PFSK-1 (cell line): Measurements from ENCODE around the gene PSKH1.

ENCODE experiments used
- FOXP2 ChIP-seq: optimal IDR thresholded peaks from 2 replicates; pipeline ENCODE3; 2011; ENCODE audit warnings: borderline replicate concordance, control low read depth, inconsistent platforms; ENCODE audit not compliant: insufficient read depth; ENCODE audit errors: extremely low read length, extremely low read depth
- POLR2AphosphoS5 ChIP-seq: IDR thresholded peaks from 2 replicates; pipeline ENCODE4 v1.6.1; 2012; ENCODE audit warnings: low read depth, mild to moderate bottlenecking, control low read depth, low read length, moderate library complexity
- SIN3A ChIP-seq: IDR thresholded peaks from 2 replicates; pipeline ENCODE4 v1.6.1; 2012; ENCODE audit warnings: mild to moderate bottlenecking, low read length, moderate library complexity, borderline replicate concordance; ENCODE audit not compliant: insufficient read depth
- TAF1 ChIP-seq: IDR thresholded peaks from 2 replicates; pipeline ENCODE4 v1.6.1; 2012; ENCODE audit warnings: low read length, control low read depth, borderline replicate concordance; ENCODE audit not compliant: insufficient read depth
- TF ChIP-seq, protein P1 (sequence below), 2 experiments: IDR thresholded peaks; 2 replicates each; pipeline versions ENCODE4 v1.6.1 to v1.8.0; 2011 to 2012; ENCODE audit warnings: low read depth in 2 of 2, low read length in 2 of 2, control low read depth in 1 of 2, inconsistent platforms in 1 of 2, mild to moderate bottlenecking in 1 of 2, moderate library complexity in 1 of 2; ENCODE audit not compliant: insufficient read depth in 1 of 2

PSKH1 gene

DNA sequence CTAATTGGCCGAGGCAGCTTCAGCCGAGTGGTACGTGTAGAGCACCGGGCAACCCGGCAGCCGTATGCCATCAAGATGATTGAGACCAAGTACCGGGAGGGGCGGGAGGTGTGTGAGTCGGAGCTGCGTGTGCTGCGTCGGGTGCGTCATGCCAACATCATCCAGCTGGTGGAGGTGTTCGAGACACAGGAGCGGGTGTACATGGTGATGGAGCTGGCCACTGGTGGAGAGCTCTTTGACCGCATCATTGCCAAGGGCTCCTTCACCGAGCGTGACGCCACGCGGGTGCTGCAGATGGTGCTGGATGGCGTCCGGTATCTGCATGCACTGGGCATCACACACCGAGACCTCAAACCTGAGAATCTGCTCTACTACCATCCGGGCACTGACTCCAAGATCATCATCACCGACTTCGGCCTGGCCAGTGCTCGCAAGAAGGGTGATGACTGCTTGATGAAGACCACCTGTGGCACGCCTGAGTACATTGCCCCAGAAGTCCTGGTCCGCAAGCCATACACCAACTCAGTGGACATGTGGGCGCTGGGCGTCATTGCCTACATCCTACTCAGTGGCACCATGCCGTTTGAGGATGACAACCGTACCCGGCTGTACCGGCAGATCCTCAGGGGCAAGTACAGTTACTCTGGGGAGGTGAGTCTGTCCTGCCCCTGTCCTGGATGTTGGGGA lies 16.1 kb downstream of the PSKH1 start:
- TF ChIP-seq, protein P1, sequence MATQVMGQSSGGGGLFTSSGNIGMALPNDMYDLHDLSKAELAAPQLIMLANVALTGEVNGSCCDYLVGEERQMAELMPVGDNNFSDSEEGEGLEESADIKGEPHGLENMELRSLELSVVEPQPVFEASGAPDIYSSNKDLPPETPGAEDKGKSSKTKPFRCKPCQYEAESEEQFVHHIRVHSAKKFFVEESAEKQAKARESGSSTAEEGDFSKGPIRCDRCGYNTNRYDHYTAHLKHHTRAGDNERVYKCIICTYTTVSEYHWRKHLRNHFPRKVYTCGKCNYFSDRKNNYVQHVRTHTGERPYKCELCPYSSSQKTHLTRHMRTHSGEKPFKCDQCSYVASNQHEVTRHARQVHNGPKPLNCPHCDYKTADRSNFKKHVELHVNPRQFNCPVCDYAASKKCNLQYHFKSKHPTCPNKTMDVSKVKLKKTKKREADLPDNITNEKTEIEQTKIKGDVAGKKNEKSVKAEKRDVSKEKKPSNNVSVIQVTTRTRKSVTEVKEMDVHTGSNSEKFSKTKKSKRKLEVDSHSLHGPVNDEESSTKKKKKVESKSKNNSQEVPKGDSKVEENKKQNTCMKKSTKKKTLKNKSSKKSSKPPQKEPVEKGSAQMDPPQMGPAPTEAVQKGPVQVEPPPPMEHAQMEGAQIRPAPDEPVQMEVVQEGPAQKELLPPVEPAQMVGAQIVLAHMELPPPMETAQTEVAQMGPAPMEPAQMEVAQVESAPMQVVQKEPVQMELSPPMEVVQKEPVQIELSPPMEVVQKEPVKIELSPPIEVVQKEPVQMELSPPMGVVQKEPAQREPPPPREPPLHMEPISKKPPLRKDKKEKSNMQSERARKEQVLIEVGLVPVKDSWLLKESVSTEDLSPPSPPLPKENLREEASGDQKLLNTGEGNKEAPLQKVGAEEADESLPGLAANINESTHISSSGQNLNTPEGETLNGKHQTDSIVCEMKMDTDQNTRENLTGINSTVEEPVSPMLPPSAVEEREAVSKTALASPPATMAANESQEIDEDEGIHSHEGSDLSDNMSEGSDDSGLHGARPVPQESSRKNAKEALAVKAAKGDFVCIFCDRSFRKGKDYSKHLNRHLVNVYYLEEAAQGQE (IDR thresholded peaks at IDR 0.05; ENCODE audit: insufficient read depth in 1 of 2, low read depth in 2 of 2, low read length in 2 of 2), result no peak
- no peak for TF ChIP-seq POLR2AphosphoS5
- no peak for TF ChIP-seq TAF1
- no peak for TF ChIP-seq FOXP2
- TF ChIP-seq SIN3A, result no peak

DNA sequence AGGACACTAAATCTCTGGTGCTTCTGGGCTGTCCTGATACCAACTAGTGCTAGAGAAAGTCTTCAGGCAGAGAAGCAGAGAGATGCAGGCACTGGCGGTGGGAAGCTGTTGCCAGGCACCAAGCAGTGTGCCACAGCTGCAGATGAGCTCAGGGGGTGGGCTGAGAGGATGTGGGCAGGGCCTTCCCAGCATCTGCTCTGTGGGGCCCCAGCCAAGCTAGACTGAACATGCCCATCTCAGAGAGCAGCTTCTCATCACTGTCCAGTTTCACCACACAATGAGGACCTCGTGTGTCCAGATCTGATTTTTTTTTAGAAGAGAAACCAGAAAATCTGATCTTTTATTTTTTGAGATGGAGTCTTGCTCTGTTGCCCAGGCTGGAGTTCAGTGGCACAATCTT lies 17.1 kb downstream of the PSKH1 start:
- TF ChIP-seq TAF1, result no peak
- TF ChIP-seq, protein P1 (IDR thresholded peaks at IDR 0.05; ENCODE audit: insufficient read depth in 1 of 2, low read depth in 2 of 2, low read length in 2 of 2), result no peak
- no peak for TF ChIP-seq POLR2AphosphoS5
- no peak for TF ChIP-seq SIN3A
- TF ChIP-seq FOXP2, result no peak

DNA sequence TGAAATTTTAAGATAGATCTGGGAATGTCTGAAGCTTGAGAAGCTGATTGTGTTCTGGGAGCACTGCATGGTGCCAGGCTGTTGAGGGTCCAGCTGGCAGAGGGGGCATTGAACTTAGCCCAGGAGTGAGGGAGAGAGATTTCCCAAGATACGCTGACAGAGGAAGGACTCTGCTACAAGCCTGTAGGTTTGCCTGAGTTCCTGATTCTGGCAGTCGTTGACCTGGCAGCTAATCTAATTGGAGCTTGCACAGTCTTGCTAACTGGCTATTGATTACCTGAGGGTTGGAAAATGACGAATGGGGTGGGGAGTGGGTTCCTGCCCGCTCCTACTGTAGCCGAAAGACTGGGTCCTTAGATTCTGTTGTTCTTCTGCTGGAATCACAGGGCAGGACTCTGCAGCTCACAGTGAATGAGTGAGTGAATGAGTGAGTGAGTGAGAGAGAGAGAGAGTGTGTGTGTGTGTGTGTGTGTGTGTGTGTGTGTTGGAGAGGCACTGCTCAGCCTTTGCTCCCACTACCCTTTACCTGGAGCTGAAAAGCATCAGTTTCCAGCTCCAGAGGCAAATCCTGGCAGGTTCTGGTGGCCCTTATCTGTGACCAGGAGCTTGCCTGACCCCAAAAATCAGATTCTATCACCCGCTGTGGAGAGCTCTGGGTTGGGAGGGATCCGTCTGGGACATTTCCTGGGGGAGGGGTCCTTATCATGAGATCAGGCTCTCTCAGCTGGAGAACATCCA lies 21.9 kb downstream of the PSKH1 start:
- TF ChIP-seq SIN3A (no peak), FOXP2 (no peak), POLR2AphosphoS5 (no peak), TAF1 (no peak)
- TF ChIP-seq, protein P1 (IDR thresholded peaks at IDR 0.05; ENCODE audit: insufficient read depth in 1 of 2, low read depth in 2 of 2, low read length in 2 of 2), result no peak

DNA sequence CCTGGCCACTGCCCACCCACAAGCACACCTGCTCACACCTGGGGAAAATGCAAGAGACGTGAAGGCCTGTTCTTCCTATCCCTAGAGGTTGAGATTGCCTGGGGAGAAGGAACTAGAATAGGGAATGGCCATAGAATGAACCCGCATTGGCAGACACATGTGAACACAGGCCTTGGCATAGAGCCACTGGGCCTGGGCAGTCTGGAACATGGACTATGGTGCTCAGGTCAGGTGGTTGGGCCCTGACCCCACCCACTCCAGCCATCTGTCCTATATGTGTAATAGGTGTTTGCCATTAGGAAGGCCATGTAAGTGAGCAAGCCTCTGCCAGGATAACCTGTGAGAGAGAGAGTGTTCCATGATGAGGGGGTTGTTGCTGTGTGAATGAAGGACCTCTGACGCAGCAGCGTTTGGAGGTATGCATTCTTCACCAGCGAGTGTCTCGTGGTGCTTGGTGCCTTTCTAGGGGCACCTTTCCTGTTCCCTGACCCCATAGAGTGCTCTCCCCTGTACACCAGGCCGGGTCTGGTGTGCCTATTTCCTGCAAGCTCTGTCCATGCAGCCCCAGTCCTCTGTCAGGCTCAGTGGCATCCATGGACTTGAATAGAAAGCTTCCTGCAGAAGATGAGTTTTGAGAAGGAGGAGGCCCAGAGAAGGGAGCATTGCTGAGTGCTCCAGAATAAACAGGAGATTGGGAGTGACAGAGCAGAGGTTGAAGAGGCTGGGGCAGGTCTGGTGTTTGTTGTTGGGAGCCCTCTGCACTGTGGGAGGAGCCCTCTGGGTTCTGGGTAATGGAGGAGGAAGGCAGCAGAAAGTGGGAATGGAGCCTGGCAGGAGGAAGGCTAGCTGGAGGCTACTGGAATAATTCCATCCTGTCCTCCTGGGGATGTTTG lies 23.0 kb downstream of the PSKH1 start:
- TF ChIP-seq SIN3A, result no peak
- TF ChIP-seq, protein P1 (IDR thresholded peaks at IDR 0.05; ENCODE audit: insufficient read depth in 1 of 2, low read depth in 2 of 2, low read length in 2 of 2), result no peak
- TF ChIP-seq POLR2AphosphoS5, result no peak
- TF ChIP-seq TAF1, result no peak
- no peak for TF ChIP-seq FOXP2
